Measurements from ENCODE around the gene RABGAP1L. TPM values are rescaled to one million over a fixed set of nuclear protein-coding genes. Genes with fewer than 3 reads are reported as not detected.

Gene RABGAP1L
- total RNA-seq, 1 experiment from 2014 or later: 57.4 TPM

DNA sequence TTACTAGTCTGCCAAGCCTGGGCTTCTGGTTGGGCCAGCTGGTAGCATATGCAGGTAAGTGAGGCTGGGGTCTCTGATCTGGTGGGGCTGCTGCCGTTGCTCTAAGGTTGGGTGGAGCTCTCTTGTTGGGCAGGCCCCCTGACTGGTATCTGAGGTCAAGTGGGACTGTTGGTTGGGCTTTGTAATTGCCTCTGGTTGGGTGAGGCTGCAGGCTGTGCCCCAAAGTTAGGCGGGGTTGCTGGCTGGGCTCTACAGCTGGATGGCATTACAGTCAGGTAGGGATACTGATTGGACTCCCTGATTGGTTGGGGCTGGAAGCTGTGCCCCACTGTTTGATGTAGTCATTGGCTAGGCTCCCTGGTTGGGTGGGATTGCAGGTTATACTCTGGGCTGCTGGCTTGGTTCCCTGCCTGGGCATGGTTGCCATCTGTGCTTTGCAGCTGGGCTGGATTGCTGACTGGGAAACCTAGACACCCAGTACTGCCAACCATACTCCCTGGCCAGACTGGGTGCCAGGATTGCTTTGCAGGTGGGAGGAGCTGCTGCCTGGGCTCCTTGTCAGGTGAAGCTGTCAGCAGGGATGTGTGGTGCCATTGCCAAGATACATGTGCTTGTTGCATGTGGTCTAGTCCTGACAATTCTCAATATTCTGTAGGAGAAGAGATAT lies 130.5 kb downstream of the RABGAP1L start:
- intact Hi-C loops (cut with micrococcal nuclease; ENCODE audit: unreplicated experiment): no loop called here
- Histone ChIP-seq H3K4me3 (no peak overlapping the region), H3K27ac (no peak overlapping the region), H3K9me2 (ENCODE audit: insufficient read depth) (no peaks in the 10 kb centered on the region), H3K4me2 (no peak overlapping the region), H3F3A (ENCODE audit: insufficient read depth, low read depth) (no peaks in the 10 kb centered on the region), H4K20me1 (ENCODE audit: insufficient read depth) (no peaks in the 10 kb centered on the region), H3K27me3 (ENCODE audit: insufficient read depth, low read depth) (no peaks in the 10 kb centered on the region), H2AFZ (no peak overlapping the region), H3K79me2 (ENCODE audit: low read depth) (no peaks in the 10 kb centered on the region), H3K4me1 (replicated peaks; ENCODE audit: insufficient read depth) (no peaks in the 10 kb centered on the region), H3K36me3 (ENCODE audit: low read depth) (no peaks in the 10 kb centered on the region), H3K9me3 (ENCODE audit: insufficient read depth, low read depth) (no peaks in the 10 kb centered on the region)
- ChIA-PET POLR2A (ENCODE audit: unreplicated experiment) (no interaction called here), CTCF (no interaction called here)
- BruUV-seq (replicated peaks): no TSS peak
- DNase-seq: no peak
- TF ChIP-seq, protein P1, sequence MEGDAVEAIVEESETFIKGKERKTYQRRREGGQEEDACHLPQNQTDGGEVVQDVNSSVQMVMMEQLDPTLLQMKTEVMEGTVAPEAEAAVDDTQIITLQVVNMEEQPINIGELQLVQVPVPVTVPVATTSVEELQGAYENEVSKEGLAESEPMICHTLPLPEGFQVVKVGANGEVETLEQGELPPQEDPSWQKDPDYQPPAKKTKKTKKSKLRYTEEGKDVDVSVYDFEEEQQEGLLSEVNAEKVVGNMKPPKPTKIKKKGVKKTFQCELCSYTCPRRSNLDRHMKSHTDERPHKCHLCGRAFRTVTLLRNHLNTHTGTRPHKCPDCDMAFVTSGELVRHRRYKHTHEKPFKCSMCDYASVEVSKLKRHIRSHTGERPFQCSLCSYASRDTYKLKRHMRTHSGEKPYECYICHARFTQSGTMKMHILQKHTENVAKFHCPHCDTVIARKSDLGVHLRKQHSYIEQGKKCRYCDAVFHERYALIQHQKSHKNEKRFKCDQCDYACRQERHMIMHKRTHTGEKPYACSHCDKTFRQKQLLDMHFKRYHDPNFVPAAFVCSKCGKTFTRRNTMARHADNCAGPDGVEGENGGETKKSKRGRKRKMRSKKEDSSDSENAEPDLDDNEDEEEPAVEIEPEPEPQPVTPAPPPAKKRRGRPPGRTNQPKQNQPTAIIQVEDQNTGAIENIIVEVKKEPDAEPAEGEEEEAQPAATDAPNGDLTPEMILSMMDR (conservative IDR thresholded peaks at IDR 0.05): no peak
- TF ChIP-seq EZH2 (IDR thresholded peaks at IDR 0.05; ENCODE audit: low read depth): no peak

DNA sequence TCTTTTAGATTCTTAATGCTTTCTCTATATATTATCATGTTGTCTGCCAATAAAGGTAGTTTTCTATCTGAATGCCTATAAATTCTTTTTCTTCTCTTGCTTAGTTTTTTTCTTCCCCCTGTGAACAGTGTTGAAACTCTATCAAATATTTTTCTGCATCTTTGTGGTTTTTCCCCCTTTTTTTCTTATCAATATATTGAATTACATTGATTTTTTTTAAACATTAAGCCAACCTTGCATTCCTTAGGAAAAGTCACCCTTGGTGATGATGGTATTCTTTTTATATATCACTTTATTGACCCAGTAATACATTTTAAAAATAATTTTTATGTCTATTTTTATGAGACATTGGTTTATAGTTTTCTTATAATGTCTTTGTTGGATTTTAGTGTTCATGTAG lies 131.7 kb downstream of the RABGAP1L start:
- CTCF ChIA-PET: no interaction called here
- POLR2A ChIA-PET (ENCODE audit: unreplicated experiment): no interaction called here
- TF ChIP-seq, protein P1 (conservative IDR thresholded peaks at IDR 0.05): no peak
- TF ChIP-seq EZH2 (IDR thresholded peaks at IDR 0.05; ENCODE audit: low read depth): no peak

DNA sequence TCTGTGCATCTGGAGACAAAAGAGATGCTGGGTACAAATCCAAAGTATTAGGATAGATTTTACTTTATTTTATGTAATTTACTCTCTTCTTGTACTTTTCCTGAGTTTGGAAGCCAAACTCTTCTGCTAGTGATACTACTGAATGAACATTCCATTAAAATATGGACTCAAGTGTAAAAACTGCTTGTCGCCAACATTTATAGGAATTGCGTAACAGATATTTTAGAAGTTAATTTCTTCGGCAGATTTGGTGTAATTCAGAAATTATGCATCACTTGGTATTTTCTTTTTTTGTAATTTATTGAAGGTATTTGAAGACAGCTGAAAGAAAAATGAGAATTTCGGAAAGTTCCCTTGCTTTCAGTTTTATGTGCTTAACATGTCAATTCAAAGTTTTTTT lies 137.0 kb downstream of the RABGAP1L start:
- no peaks in the 10 kb centered on the region for H3F3A ChIP-seq (ENCODE audit: insufficient read depth, low read depth)
- H3K36me3 ChIP-seq (ENCODE audit: low read depth): no peaks in the 10 kb centered on the region
- no peak overlapping the region for H2AFZ ChIP-seq
- no peaks in the 10 kb centered on the region for H3K4me1 ChIP-seq (replicated peaks; ENCODE audit: insufficient read depth)
- H3K4me2 ChIP-seq: no peak overlapping the region
- H3K9me3 ChIP-seq (ENCODE audit: insufficient read depth, low read depth): no peaks in the 10 kb centered on the region
- no peak overlapping the region for H3K4me3 ChIP-seq
- no peaks in the 10 kb centered on the region for H3K79me2 ChIP-seq (ENCODE audit: low read depth)
- H4K20me1 ChIP-seq (ENCODE audit: insufficient read depth): no peaks in the 10 kb centered on the region
- BruUV-seq (replicated peaks): no TSS peak
- intact Hi-C loops (cut with micrococcal nuclease; ENCODE audit: unreplicated experiment): no loop called here
- ChIA-PET CTCF (no interaction called here), POLR2A (ENCODE audit: unreplicated experiment) (no interaction called here)
- H3K27me3 ChIP-seq (ENCODE audit: insufficient read depth, low read depth): no peaks in the 10 kb centered on the region
- H3K9me2 ChIP-seq (ENCODE audit: insufficient read depth): no peaks in the 10 kb centered on the region
- no peak for TF ChIP-seq EZH2 (IDR thresholded peaks at IDR 0.05; ENCODE audit: low read depth)
- TF ChIP-seq, protein P1 (conservative IDR thresholded peaks at IDR 0.05): no peak
- no peak for DNase-seq
- no peak overlapping the region for H3K27ac ChIP-seq

More for the DNA sequence above, 131.7 kb downstream of the RABGAP1L start:
- Histone ChIP-seq H3K79me2 (ENCODE audit: low read depth) (no peaks in the 10 kb centered on the region), H3F3A (ENCODE audit: insufficient read depth, low read depth) (no peaks in the 10 kb centered on the region), H3K36me3 (ENCODE audit: low read depth) (no peaks in the 10 kb centered on the region), H3K27ac (no peak overlapping the region), H3K9me3 (ENCODE audit: insufficient read depth, low read depth) (no peaks in the 10 kb centered on the region), H3K4me1 (replicated peaks; ENCODE audit: insufficient read depth) (no peaks in the 10 kb centered on the region), H2AFZ (no peak overlapping the region), H3K9me2 (ENCODE audit: insufficient read depth) (no peaks in the 10 kb centered on the region), H3K27me3 (ENCODE audit: insufficient read depth, low read depth) (no peaks in the 10 kb centered on the region), H4K20me1 (ENCODE audit: insufficient read depth) (no peaks in the 10 kb centered on the region), H3K4me2 (no peak overlapping the region), H3K4me3 (no peak overlapping the region)
- no peak for DNase-seq
- BruUV-seq (replicated peaks): no TSS peak
- intact Hi-C loops (cut with micrococcal nuclease; ENCODE audit: unreplicated experiment): no loop called here
